Upper lobe of right lung (tissue), 1 donor: ENCODE data around the gene MRPL17. TPM values are rescaled to one million over a fixed set of nuclear protein-coding genes. Genes with fewer than 3 reads are reported as not detected.

Source experiments
- ATAC-seq: fragments of 200-7000 bp; cut with Tn5 transposase; one replicate; pipeline ENCODE4 v1.9.1; 2020; ENCODE audit warnings: mild to moderate bottlenecking, moderate library complexity
- DNase-seq: peaks from one replicate; pipeline ENCODE4 v3.0.0-alpha.2; 2020
- H3K27ac ChIP-seq: fragments of 200-600 bp; one replicate; pipeline ENCODE4 v1.8.0; 2022
- H3K27me3 ChIP-seq: fragments of 200-600 bp; one replicate; pipeline ENCODE4 v1.8.0; 2022; ENCODE audit warnings: mild to moderate bottlenecking
- H3K36me3 ChIP-seq: fragments of 200-600 bp; one replicate; pipeline ENCODE4 v1.8.0; 2022
- H3K4me1 ChIP-seq: fragments of 200-600 bp; one replicate; pipeline ENCODE4 v1.8.0; 2022
- H3K4me3 ChIP-seq: fragments of 200-600 bp; one replicate; pipeline ENCODE4 v1.8.0; 2022; ENCODE audit warnings: mild to moderate bottlenecking
- H3K9me3 ChIP-seq: fragments of 200-600 bp; one replicate; pipeline ENCODE4 v1.8.0; 2022
- intact Hi-C: fragments of 100-400 bp; cut with DNase I; formaldehyde crosslinking; loops from one replicate; pipeline ENCODE4 v1.11.0; 2022
- total RNA-seq: library from RNA; stranded (reverse); fragmentation: NEBNext Ultra II Directional; extraction: Animal tissue kit (Norgen Biotek cat#: 25700); gene quantifications from one replicate; pipeline ENCODE4 v1.2.1, GENCODE V29; 2021
- TF ChIP-seq, protein P1 (sequence below): fragments of 200-600 bp; IDR thresholded peaks from one replicate; pipeline ENCODE4 v1.8.0; 2022; ENCODE audit warnings: antibody characterized with exemption
- donor health status: DM: no; HTN: yes; CAD: no; lungs with severe emphysema.

The MRPL17 gene
- total RNA-seq, 1 donor from 2014 or later = 35.1 TPM

DNA sequence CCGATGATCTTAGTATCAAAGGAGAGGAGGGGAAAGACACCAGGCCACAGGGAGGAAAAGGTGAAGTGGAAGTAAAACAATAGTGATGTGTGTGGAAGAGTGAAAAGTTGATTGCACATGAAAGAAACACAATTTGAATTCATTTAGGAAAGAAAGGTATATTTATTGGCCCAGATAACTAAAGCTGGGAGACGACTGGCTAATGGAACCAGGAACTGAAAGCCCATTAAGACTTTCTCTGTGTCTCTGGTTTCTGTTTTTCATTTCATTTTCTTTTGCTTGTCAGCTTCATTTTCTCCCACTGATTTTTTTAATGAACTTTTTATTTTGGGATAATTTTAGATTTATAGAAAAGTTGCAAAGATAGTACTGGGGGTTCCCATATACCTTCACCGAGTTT, 22.4 kb downstream of the MRPL17 start:
- intact Hi-C loops = no loop called here

GRCh38 chr11:6658647-6659046, 24.5 kb downstream of the MRPL17 start:
- intact Hi-C loops = no loop called here
- ATAC-seq (no peak), DNase-seq (no peak)
- Histone ChIP-seq H3K9me3 (no peaks in the 10 kb centered on the region), H3K4me1 (no peaks in the 10 kb centered on the region), H3K36me3 (no peaks in the 10 kb centered on the region), H3K27me3 (peaks cover 8% of the 10 kb centered on the region), H3K4me3 (no peak overlapping the region), H3K27ac (no peak overlapping the region)
- TF ChIP-seq, protein P1, sequence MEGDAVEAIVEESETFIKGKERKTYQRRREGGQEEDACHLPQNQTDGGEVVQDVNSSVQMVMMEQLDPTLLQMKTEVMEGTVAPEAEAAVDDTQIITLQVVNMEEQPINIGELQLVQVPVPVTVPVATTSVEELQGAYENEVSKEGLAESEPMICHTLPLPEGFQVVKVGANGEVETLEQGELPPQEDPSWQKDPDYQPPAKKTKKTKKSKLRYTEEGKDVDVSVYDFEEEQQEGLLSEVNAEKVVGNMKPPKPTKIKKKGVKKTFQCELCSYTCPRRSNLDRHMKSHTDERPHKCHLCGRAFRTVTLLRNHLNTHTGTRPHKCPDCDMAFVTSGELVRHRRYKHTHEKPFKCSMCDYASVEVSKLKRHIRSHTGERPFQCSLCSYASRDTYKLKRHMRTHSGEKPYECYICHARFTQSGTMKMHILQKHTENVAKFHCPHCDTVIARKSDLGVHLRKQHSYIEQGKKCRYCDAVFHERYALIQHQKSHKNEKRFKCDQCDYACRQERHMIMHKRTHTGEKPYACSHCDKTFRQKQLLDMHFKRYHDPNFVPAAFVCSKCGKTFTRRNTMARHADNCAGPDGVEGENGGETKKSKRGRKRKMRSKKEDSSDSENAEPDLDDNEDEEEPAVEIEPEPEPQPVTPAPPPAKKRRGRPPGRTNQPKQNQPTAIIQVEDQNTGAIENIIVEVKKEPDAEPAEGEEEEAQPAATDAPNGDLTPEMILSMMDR = no peak

More for the DNA sequence above, 22.4 kb downstream of the MRPL17 start:
- DNase-seq (no peak), ATAC-seq (no peak)
- TF ChIP-seq, protein P1 = no peak
- no peaks in the 10 kb centered on the region for H3K27me3 ChIP-seq
- no peak overlapping the region for H3K4me3 ChIP-seq
- H3K9me3 ChIP-seq = no peaks in the 10 kb centered on the region
- no peak overlapping the region for H3K27ac ChIP-seq
- H3K4me1 ChIP-seq = no peaks in the 10 kb centered on the region
- H3K36me3 ChIP-seq = no peaks in the 10 kb centered on the region

GRCh38 chr11:6657346-6657745, 25.8 kb downstream of the MRPL17 start:
- DNase-seq = no peak
- Histone ChIP-seq H3K27ac (no peak overlapping the region), H3K9me3 (no peaks in the 10 kb centered on the region), H3K4me1 (peaks cover 4% of the 10 kb centered on the region), H3K27me3 (peaks cover 8% of the 10 kb centered on the region), H3K36me3 (no peaks in the 10 kb centered on the region), H3K4me3 (no peak overlapping the region)
- no peak for ATAC-seq
- intact Hi-C loops = no loop called here
- TF ChIP-seq, protein P1 = no peak

- peaks cover 8% of the 10 kb centered on the region for H3K27me3 ChIP-seq
- no peaks in the 10 kb centered on the region for H3K36me3 ChIP-seq
- H3K9me3 ChIP-seq = no peaks in the 10 kb centered on the region
- ATAC-seq (no peak), DNase-seq (no peak)
- no peak overlapping the region for H3K27ac ChIP-seq
- TF ChIP-seq, protein P1 = no peak
- H3K4me1 ChIP-seq = peaks cover 7% of the 10 kb centered on the region
- no peak overlapping the region for H3K4me3 ChIP-seq
- intact Hi-C loops = no loop called here
Measured at GRCh38 chr11:6656936-6657335, 26.2 kb downstream of the MRPL17 start.

GRCh38 chr11:6656584-6656915, 26.6 kb downstream of the MRPL17 start:
- TF ChIP-seq, protein P1 = no peak
- no peak overlapping the region for H3K27ac ChIP-seq
- no peaks in the 10 kb centered on the region for H3K9me3 ChIP-seq
- peaks cover 8% of the 10 kb centered on the region for H3K27me3 ChIP-seq
- peaks cover 7% of the 10 kb centered on the region for H3K4me1 ChIP-seq
- no peak overlapping the region for H3K4me3 ChIP-seq
- no peaks in the 10 kb centered on the region for H3K36me3 ChIP-seq
- DNase-seq (no peak), ATAC-seq (no peak)
- intact Hi-C loops = no loop called here
